AG10803 (cell line): Measurements from ENCODE around the gene MAPK9.

Source experiments
- DNase-seq: peaks from one replicate; pipeline ENCODE4 v3.0.0; 2010; ENCODE audit warnings: low read depth
- H3K4me3 ChIP-seq: 2 replicates; pipeline ENCODE4 v1.5.1; 2011; ENCODE audit warnings: mild to moderate bottlenecking, low read length, control low read depth
- TF ChIP-seq, protein P1 (sequence below): conservative IDR thresholded peaks from 2 replicates; pipeline ENCODE4 v1.5.1; 2011; ENCODE audit warnings: mild to moderate bottlenecking, low read length, control low read depth, inconsistent platforms

Gene MAPK9

GRCh38 chr5:180313677-180314505, 22.0 kb upstream of the MAPK9 start:
- no peak overlapping the region for H3K4me3 ChIP-seq
- TF ChIP-seq, protein P1, sequence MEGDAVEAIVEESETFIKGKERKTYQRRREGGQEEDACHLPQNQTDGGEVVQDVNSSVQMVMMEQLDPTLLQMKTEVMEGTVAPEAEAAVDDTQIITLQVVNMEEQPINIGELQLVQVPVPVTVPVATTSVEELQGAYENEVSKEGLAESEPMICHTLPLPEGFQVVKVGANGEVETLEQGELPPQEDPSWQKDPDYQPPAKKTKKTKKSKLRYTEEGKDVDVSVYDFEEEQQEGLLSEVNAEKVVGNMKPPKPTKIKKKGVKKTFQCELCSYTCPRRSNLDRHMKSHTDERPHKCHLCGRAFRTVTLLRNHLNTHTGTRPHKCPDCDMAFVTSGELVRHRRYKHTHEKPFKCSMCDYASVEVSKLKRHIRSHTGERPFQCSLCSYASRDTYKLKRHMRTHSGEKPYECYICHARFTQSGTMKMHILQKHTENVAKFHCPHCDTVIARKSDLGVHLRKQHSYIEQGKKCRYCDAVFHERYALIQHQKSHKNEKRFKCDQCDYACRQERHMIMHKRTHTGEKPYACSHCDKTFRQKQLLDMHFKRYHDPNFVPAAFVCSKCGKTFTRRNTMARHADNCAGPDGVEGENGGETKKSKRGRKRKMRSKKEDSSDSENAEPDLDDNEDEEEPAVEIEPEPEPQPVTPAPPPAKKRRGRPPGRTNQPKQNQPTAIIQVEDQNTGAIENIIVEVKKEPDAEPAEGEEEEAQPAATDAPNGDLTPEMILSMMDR = no peak
- no peak for DNase-seq

GRCh38 chr5:180311216-180311615, 19.3 kb upstream of the MAPK9 start:
- H3K4me3 ChIP-seq = no peak overlapping the region
- TF ChIP-seq, protein P1 = no peak
- no peak for DNase-seq

GRCh38 chr5:180306796-180307195, 14.9 kb upstream of the MAPK9 start:
- no peak for DNase-seq
- TF ChIP-seq, protein P1 = no peak
- no peak overlapping the region for H3K4me3 ChIP-seq

DNA sequence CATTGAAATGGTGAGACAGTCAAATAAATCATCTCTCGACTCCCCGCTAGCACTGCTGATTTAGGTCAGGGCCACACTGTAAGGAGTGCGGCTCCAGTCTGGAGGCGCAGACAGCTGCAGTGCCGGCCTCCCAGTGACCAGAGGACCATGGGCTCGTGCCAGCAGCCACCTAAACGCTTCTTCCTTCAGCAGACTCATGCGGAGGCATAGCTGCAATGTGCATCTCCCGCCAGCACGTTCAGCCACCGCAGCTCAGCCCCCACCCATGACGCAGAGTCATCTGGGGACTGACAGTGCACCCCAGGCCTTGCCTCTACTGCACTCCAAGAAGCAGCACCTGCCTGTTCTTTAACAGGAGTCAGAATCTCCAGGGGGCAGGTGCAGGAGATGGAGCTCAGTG, 13.6 kb upstream of the MAPK9 start:
- TF ChIP-seq, protein P1 = no peak

DNA sequence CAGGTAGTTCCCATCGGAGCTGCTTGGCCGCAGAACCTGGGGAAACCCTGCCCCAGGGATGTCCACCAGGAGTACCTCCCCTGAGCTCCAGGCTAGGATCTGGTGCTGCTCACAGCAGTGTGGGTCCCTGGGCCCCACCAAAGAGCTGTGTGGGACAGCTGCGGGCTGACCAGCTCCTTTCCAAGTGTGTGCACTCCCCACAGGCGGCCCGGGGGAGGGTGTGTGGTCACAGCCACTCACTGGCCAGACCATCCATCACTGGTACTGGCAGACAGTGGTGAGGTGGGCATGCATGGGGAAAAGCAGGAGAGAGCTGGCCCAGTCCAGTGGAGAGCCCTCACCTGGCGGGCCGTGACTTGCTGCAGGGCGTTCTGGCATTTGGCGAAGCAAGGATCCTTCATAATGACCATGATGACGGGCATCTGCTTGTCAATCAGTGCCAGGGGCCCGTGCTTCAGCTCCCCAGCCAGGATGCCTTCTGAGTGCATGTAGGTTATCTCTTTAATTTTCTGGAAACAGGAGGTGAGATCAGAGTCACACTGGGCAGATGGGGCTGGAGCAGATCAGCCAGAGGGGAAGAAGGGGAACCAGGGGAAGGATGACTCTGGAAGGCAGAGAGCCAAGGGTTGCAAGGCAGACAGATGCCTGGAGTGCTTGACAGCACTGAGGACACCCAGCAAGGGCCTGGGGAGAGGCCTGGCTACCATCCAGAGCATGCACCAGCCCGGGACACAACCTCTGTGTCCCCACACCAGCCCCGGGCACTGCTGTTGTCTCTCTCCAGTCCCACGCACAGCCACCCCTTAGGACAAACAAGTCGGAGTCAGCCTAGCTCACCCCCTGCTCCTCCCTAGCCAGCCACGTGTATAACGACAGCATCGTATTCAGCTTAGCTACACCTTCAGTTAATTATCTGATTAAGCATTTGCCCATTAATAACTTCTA, 12.8 kb upstream of the MAPK9 start:
- TF ChIP-seq, protein P1 = no peak
- no peak for DNase-seq
- no peak overlapping the region for H3K4me3 ChIP-seq

More for the DNA sequence above, 13.6 kb upstream of the MAPK9 start:
- H3K4me3 ChIP-seq = no peak overlapping the region
- DNase-seq = no peak

DNA sequence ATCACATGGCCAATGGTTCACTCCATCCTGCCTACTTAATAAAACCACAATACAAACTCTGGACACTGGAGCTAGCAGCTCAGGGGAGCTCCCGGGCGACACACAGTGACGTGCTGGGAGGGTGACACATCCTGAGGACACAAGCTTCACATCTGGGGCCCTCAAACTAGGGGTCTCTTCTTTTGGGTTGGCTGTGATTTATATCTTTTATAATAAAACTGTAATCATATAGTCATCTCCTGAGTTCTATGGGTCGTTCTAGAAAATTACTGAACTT, 12.1 kb upstream of the MAPK9 start:
- H3K4me3 ChIP-seq = no peak overlapping the region
- no peak for DNase-seq
- TF ChIP-seq, protein P1 = no peak
